Measurements from ENCODE around the gene RBM28. TPM values are rescaled to one million over a fixed set of nuclear protein-coding genes. Genes with fewer than 3 reads are reported as not detected.
A peak's percentile ranks its signal among the peaks of the same experiment; 100 is the strongest.

Gene RBM28
- total RNA-seq, 1 experiment from 2014 or later: 71.4 TPM

- peaks cover 12% of the 10 kb centered on the region for H3K4me1 ChIP-seq
- DNase-seq: no peak
- no peak overlapping the region for H3K4me3 ChIP-seq (ENCODE audit: low read depth, low read length)
- no peaks in the 10 kb centered on the region for H3K27me3 ChIP-seq (replicated peaks; ENCODE audit: control insufficient read depth, insufficient read depth, low read length)
- Mint-ChIP-seq H3K9me3 (ENCODE audit: unreplicated experiment) (no peaks in the 10 kb centered on the region), H3K27ac (ENCODE audit: unreplicated experiment) (peak overlapping the region; percentile 91), H3K4me3 (ENCODE audit: unreplicated experiment) (peak overlapping the region; percentile 32), H3K27me3 (ENCODE audit: insufficient read depth, unreplicated experiment) (no peaks in the 10 kb centered on the region), H3K36me3 (ENCODE audit: insufficient read depth, unreplicated experiment) (no peaks in the 10 kb centered on the region), H3K4me1 (ENCODE audit: low read depth, unreplicated experiment) (peaks cover 22% of the 10 kb centered on the region)
- intact Hi-C loops (cut with micrococcal nuclease; ENCODE audit: unreplicated experiment): no loop called here
- POLR2A ChIA-PET: no interaction called here
- H3K36me3 ChIP-seq (ENCODE audit: control insufficient read depth, insufficient read depth, low read length): no peaks in the 10 kb centered on the region
- BruUV-seq (replicated peaks): TSS peak; percentile 59
- CTCF ChIA-PET: interaction anchor here (1.0 to 1.5 kb wide), 2 partner anchors 54 to 58 kb away, joined by 3 read pairs; no protein-coding TSS in a partner anchor
- TF ChIP-seq CTCF (IDR thresholded peaks at IDR 0.05; ENCODE audit: insufficient read depth in 1 of 2, low read depth in 1 of 2, low read length in 1 of 2, severe bottlenecking in 1 of 2, unreplicated experiment in 1 of 2): no peak
- H3K9me3 ChIP-seq: no peaks in the 10 kb centered on the region
These were observed 76.1 kb downstream of the RBM28 start for GRCh38 chr7:128267595-128267924.

- Mint-ChIP-seq H3K27ac (ENCODE audit: unreplicated experiment) (peak overlapping the region; percentile 91), H3K4me1 (ENCODE audit: low read depth, unreplicated experiment) (peaks cover 22% of the 10 kb centered on the region), H3K9me3 (ENCODE audit: unreplicated experiment) (peaks cover 3% of the 10 kb centered on the region), H3K36me3 (ENCODE audit: insufficient read depth, unreplicated experiment) (no peaks in the 10 kb centered on the region), H3K4me3 (ENCODE audit: unreplicated experiment) (peak overlapping the region; percentile 32), H3K27me3 (ENCODE audit: insufficient read depth, unreplicated experiment) (no peaks in the 10 kb centered on the region)
- peaks cover 12% of the 10 kb centered on the region for H3K4me1 ChIP-seq
- no peaks in the 10 kb centered on the region for H3K9me3 ChIP-seq
- H3K36me3 ChIP-seq (ENCODE audit: control insufficient read depth, insufficient read depth, low read length): no peaks in the 10 kb centered on the region
- DNase-seq: peak; percentile 52
- H3K4me3 ChIP-seq (ENCODE audit: low read depth, low read length): no peak overlapping the region
- CTCF ChIA-PET: interaction anchor here (1.0 to 1.5 kb wide), 2 partner anchors 55 to 58 kb away, joined by 3 read pairs; no protein-coding TSS in a partner anchor
- no peak for TF ChIP-seq CTCF (IDR thresholded peaks at IDR 0.05; ENCODE audit: insufficient read depth in 1 of 2, low read depth in 1 of 2, low read length in 1 of 2, severe bottlenecking in 1 of 2, unreplicated experiment in 1 of 2)
- POLR2A ChIA-PET: no interaction called here
- H3K27me3 ChIP-seq (replicated peaks; ENCODE audit: control insufficient read depth, insufficient read depth, low read length): no peaks in the 10 kb centered on the region
- BruUV-seq (replicated peaks): no TSS peak
- intact Hi-C loops (cut with micrococcal nuclease; ENCODE audit: unreplicated experiment): no loop called here
These were observed 76.7 kb downstream of the RBM28 start for GRCh38 chr7:128266883-128267594.

- H3K9me3 ChIP-seq: no peaks in the 10 kb centered on the region
- DNase-seq: no peak
- CTCF ChIA-PET: interaction anchor here (1.0 to 1.5 kb wide), 2 partner anchors 55 to 57 kb away, joined by 3 read pairs; no protein-coding TSS in a partner anchor
- no peak for TF ChIP-seq CTCF (IDR thresholded peaks at IDR 0.05; ENCODE audit: insufficient read depth in 1 of 2, low read depth in 1 of 2, low read length in 1 of 2, severe bottlenecking in 1 of 2, unreplicated experiment in 1 of 2)
- no peaks in the 10 kb centered on the region for H3K27me3 Mint-ChIP-seq (ENCODE audit: insufficient read depth, unreplicated experiment)
- H3K27me3 ChIP-seq (replicated peaks; ENCODE audit: control insufficient read depth, insufficient read depth, low read length): no peaks in the 10 kb centered on the region
- H3K4me3 Mint-ChIP-seq (ENCODE audit: unreplicated experiment): no peak overlapping the region
- no peak overlapping the region for H3K4me3 ChIP-seq (ENCODE audit: low read depth, low read length)
- peak overlapping the region; percentile 91 for H3K27ac Mint-ChIP-seq (ENCODE audit: unreplicated experiment)
- intact Hi-C loops (cut with micrococcal nuclease; ENCODE audit: unreplicated experiment): no loop called here
- peaks cover 9% of the 10 kb centered on the region for H3K9me3 Mint-ChIP-seq (ENCODE audit: unreplicated experiment)
- peaks cover 22% of the 10 kb centered on the region for H3K4me1 Mint-ChIP-seq (ENCODE audit: low read depth, unreplicated experiment)
- no peaks in the 10 kb centered on the region for H3K36me3 Mint-ChIP-seq (ENCODE audit: insufficient read depth, unreplicated experiment)
- H3K4me1 ChIP-seq: peaks cover 12% of the 10 kb centered on the region
- no peaks in the 10 kb centered on the region for H3K36me3 ChIP-seq (ENCODE audit: control insufficient read depth, insufficient read depth, low read length)
- no TSS peak for BruUV-seq (replicated peaks)
- POLR2A ChIA-PET: no interaction called here
These were observed 77.2 kb downstream of the RBM28 start for GRCh38 chr7:128266529-128266882.

All from Caco-2 (cell line).